CD4-positive, alpha-beta T cell treated with Interleukin-21 for 1 hour (primary cell): Measurements from ENCODE around the gene HMX1.

Source experiments
- DNase-seq: peaks from one replicate; pipeline ENCODE4 v3.0.0-alpha.2; 2020

Gene HMX1

DNA sequence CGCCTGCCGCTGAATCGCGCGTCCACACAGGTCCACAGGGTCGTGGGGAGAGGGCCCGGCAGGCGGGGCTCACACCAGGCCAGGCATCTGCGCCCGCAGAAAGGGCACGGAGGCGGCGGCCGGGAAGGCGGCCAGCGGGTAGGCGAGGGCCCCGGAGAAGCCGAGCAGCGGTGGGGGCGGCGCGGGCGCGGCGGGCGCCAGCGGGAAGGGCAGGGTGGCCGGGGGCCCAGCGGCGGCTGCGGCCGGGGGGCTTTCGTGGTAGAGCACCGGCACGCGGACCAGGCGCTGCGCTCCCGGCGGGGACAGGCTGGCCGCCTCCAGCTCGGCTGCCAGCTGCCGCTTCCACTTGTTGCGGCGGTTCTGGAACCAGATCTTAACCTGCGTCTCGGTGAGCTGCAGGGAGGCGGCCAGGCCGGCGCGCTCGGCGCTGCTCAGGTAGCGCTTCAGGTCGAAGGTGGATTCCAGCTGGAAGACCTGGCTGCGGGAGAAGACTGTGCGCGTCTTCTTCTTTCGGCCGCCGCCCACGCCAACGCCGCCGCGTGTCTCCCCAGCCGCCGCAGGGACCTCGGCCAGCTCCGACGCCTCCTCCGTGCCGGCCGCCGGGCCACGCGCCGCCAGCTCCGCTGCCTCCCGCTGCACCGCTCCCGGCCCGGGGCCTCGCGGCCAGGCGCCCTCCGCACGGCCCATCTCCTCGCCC is 3.9 kb downstream of the HMX1 start:
- DNase-seq = no peak

DNA sequence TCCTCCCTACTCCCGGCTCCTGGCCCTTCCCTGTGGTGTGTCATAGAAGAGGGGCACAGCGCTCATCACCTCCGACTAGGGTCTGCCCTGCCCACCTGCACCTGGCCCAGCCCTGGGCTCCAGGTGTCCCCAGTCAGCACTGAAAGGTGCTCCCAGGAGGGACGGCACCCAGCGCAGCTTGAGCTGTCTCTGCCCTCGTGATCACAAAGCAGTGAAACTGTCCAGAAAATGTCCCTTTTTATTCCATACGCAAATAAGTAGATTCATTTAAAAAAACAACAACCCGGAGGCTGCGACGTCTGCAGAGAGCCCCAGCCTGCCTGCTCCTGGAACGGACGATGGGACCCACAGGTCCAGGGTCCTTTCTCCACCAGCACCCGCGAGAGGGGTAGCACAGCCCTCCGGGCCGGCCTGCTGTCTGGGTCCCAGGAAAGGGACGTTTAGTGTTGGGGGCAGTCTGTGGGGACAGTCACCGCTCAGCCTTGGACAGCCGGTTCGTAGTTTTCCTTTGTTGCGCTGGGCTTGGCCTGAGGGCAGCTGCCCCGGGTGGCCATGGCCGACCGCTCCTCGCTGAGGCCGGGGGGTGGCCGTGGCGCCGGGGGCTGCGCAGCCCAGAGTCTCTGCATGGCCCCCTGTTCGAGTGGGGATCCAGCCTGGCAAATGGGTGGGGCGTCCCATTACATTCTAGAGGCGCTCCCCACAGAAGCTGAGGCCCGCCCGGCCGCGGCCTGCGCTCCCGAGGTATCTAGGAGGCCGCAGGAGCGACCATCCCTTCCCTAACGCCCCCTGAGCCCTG is 4.6 kb downstream of the HMX1 start:
- no peak for DNase-seq

DNA sequence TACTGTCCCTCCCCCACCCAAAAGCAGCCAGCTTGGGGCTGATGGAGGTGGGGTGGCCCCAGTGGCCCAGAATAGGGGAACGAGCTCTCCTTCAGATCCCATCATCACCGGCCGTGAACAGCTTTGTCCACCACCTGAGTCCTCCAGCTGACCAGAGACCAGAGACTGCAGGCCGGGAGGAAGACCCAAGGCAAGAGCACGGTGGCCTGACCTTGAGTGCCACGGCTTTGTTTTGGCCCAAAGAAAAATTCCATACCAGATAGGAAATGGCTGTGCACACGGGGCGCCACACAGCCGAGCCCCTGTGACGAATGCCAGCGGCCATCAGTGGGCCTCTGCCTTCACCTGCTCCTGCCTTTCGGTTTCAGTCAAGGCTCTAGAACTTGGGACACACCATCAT is 5.2 kb downstream of the HMX1 start:
- no peak for DNase-seq

DNA sequence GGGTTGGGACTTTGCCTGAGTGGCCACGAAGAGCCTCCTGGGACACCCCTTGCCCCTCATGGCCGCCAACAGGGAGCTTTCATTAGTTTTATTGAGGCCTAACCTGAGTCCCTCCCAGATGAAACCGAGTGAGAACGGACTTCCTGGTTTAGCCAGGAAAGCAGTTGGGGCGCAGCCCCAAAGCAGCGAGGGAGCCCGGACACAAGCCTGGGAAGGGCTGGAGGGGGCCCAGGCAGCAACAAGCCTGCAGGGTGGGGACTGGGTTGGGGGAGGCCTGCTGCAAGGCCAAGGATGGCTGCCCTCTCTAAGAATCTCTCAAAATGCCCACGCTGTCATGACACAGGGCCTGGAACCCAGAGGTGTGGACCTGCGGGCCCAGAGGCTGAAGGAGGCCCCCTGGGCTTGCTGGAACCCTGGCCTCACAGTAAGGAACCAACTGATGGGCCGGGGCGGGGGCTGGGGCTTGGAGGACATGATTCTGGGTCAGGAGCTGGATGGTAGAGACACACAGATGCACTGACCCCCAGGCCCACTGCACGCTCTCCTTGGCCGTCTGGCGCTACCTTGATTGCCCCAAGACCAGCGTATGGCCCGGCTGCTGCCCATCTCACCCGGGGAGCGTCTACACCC is 5.8 kb downstream of the HMX1 start:
- no peak for DNase-seq

DNA sequence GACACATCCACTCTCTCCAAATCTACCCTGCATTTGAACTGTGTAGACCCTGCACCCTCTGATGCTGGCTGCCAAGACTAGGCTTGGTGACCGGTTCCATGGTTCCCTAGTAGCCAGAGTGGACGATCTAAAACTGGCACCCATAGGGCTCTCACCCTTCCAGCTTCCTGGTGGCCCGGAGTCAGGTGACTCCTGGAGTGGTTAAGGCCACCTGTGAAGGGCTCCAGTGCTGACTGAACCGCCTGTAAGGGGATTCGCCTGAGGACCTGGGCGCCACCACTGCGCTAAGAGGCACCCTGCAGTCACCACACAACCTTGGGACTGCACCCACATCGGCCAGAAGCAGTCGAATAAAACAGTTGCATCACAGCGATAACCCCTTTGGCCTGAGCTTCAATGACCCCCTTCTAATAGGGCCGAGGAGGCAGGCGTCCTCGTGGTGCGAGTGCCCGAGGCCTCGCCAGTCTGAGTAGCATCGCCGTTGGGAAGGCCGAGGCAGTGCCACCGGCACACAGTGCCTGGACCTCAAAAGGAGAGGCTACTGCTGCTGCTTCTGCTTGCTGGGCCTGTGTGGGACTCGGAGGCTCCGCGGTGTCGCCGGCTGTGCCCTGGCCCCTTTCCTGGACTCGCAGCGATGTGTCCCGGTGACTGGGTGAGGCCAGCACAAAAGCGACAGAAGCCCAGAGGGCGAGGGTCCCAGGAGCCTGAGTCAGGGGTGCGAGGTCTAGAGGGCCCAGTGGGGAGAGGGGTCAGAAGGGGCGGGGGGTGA is 6.5 kb downstream of the HMX1 start:
- no peak for DNase-seq

DNA sequence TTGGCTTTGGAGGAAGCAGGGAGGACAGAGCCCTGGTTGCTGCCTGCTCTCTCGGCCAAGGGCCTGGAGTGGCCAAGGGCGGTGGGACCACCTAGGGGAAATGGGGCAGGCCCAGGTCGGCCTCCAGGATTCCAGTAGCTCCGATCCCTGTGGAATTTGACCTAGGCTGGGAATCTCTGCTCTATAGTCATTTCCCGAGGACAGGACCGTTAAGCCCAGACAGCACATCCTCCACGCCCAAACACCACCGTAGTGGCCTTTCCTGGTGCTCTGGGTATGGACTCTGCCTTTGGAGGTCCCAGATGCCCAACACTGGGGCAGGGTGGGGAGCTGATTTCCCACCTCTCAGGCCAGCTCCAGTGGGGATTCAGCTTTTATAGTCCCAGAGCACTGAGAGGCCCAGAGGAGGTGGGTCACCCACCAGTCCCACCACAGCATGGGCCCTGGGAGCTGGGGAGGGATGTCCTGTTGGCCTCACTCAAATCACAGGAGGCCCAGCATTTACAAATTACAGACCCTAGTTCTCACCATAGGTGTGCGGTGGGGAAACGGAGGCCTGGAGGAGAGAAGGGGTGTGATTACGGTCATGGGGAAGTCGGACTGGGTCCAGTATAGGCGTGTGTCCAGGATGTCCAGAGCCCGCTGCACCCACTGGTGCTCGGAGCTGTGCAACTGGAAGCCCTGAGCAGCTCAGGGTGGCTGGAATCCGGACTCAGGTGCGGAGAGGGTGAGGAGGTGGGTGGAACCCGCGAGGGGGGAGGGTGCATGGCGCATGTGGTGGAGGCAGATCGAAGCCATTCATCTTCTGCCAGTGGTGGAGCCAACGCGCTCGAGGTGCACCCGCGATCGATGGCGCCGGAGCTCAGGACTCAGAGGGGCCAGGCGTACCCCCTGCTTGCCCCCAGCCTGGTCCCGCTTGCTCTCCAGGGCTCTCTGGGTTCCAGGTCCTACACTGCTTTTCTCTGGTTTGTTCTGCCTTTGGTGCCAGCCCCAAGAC is 7.7 kb downstream of the HMX1 start:
- no peak for DNase-seq

DNA sequence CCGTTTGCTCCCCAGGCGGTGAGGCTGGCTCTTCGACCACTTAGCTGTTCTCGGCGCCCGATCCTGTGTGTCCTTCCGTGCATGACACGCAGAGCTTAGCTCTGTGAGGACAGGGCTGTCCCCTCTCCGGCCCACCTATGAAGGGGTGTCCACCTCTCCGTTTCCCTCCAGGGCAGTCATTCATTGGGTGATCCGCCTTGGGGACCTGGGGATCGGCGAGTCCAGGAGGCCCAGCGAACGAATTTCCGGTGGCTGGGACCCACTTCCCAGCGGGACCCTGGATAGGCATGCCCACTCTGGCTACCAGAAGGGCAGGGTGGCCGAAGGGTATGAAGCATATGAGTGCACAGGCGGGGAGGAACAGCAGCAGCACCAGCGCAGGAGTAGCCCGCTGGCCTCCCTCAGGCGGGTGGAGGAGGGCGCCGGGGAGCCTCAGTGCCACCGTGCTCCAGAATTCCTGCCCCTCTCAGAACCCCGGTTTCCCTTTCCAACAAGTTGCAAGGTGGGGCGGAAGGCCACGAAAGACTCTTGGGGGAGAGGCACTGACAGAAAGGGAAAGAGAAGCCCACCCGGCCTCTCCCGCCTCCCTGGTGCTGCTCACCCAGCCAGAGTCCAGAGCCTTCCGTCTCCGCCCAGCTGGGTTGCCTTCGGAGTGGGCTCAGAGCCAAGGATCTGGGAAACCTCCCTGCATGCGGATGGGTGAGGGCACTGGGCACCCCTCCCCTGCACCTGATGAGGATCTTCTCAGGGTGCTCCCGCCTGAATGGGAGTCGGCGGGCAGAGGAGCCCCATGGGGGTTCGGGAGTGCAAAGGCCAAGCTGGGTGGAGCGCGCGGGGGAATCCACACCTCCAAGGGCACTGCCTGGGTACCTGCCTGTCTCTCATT is 8.6 kb downstream of the HMX1 start:
- no peak for DNase-seq

DNA sequence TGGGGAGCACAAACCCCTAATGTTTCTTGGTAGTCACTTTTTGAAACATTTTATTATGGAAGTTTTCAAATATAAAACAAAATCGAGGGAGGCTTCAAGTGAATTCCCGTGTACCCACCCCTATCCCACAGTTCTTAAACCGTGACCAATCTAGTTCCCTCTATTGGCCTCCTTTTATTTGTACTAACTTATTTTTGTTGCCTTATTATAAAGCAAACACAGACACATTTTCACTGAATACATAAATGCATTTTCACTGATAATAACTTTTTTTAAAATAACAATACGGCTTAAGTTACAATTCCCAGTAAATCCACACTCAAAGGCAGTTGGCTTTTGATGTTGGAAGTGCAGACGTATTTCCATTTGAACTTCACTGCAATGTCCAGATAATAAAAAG is 9.3 kb downstream of the HMX1 start:
- DNase-seq = no peak

DNA sequence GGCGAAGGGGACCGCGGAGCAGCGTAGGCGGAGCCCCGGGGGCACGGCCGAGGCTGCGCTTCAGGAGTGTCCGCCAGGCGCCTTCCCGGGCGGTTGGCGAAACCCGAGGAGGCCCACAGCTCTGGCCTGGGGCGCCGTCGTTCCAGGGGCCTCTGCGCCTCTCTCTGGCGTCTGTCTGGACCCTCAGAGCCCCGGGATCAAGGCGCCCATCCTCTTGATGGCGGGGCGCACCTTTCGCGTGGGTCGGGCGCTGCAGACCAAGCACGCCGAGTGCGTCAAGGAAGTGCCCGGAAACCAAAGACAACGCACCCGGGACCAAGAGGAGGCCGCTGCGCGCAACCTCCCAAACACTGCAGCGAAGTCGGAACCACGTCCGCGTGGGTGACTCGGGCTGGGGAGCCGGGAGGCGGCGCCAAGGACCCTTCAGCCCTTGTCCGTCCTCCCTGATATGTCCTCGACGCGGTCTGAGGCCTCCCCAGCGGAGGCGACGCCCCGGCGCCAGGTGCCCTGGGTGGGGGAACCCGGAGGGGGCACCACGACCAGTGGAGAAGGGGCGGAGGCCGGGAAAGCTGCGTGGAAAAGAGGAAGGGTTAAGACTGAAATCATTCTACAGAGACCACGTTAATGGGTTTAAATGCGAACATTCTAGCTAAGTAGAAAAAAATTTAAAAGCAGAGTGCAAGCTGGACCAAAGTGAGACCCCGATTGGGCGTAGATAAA is 9.9 kb downstream of the HMX1 start:
- no peak for DNase-seq

DNA sequence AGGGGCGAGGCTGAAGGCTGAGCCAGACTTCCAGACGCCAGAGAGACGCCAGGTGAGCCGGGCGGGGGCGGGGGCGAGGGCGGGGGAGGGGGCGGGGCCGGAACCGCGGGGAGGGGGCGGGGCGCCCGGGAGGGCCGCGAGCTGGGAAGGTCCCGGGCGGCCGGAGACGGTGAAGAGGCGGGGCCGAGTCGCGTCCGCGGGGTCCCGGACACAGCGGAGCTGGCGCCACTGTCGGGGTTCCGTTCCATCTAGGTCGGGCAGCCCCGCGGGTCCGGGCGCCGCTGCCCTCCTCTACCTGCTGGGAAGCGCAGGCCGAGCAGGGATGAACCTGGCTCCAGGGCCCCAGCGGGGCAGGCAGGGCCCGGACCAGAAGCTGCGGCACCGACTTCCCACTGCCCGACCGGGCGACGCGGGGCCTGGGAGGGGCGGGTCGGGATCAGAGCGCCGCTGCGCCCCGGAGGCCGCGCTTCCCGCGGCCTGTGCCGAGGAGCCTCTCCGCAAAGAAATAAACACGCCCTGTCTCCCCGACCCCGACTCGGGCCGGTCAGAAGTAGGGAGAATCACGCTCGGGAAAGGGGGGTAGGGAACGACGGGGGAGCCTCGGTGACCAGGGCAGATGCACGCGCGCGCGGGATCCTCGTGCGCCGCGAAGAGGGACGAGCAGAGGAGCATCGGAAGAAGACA is 10.6 kb downstream of the HMX1 start:
- DNase-seq = no peak

DNA sequence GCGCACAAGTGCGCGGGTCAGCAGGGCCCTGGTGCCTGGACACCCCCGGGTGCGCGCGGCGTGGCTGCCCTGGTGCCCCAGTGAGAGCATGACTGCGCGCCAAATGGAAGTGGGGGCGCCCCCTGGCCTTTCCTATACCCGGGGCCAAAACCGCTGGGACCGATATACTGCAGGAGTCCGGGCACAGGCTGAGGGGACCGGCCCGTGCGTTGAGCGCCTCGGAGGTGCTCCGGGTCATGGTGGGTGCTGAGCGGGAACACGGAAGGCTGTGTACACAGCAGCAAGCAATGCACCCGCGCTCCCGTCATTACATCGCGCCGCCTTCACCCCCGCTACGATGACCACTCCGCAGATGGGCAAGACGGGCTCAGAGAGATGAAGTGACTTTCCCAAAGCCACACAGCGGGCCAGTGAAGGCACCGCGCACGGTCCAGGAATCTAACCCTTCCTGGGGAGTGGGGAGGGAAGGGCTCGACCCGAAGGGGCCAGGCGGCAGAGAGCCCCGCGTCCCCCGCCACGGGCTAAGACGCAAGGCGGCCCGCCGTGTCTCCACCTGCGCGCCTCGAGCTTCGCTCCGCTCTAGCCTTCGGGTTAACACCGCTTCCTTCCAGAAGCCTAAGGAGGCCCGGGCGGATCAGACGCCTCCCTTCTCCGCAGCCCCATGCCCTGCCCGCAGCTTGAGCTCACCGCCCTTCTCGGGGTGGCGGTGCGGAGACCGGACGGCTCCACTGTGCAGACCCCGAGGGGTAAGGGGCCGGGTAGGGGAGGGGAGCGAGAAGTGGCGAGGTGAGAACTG is 11.3 kb downstream of the HMX1 start:
- DNase-seq = no peak

DNA sequence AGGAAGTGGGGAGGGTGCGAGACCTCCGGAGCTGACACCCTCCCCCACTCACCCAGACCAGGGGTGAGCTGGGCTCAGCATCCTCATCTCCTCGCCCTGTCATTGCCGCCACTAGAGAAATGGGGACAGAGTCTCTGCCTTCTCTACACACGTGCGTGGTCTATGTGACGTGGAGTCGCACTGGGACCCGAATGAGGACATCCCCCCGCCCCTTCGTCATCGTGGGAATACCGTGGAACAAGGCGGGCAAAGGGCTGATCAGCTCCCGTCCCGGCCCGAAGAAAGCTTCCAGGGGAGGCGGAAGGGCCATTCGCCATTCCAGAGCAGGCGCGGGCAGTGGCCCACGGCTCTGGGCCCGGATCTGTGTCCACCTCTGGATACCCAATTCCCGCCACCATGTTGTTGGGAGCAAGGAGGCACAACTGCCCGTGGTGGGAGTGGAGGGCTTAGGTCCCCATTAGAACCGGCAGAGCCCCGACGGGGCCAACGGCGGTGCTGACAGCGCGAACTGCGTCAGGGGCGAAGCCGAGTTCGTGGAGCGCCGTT is 12.0 kb downstream of the HMX1 start:
- no peak for DNase-seq

DNA sequence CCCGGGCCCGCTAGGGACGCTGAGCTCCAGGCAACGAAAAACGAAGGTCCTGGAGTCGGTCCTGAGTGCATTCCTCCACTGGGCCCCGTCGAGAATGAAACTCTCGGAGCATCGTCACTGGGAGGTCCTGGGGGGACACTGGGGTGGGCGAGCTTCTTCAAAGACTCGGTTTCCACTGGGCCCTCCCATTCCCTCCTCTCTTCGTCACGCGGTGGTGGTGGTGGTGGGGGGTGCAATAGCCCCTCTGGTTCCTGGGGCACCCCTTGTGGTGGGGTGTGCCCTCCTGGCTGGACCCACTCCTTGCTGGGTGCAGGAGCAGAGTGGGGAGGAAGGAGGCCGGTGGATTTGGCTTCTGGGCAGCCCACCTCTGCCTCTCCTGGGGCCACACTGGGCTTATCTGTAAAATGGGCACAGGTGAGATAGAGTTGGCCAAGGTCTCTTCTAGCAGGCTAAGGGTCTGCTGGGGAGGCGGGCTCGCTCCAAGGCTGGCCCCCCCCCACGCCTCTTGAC is 12.9 kb downstream of the HMX1 start:
- no peak for DNase-seq

DNA sequence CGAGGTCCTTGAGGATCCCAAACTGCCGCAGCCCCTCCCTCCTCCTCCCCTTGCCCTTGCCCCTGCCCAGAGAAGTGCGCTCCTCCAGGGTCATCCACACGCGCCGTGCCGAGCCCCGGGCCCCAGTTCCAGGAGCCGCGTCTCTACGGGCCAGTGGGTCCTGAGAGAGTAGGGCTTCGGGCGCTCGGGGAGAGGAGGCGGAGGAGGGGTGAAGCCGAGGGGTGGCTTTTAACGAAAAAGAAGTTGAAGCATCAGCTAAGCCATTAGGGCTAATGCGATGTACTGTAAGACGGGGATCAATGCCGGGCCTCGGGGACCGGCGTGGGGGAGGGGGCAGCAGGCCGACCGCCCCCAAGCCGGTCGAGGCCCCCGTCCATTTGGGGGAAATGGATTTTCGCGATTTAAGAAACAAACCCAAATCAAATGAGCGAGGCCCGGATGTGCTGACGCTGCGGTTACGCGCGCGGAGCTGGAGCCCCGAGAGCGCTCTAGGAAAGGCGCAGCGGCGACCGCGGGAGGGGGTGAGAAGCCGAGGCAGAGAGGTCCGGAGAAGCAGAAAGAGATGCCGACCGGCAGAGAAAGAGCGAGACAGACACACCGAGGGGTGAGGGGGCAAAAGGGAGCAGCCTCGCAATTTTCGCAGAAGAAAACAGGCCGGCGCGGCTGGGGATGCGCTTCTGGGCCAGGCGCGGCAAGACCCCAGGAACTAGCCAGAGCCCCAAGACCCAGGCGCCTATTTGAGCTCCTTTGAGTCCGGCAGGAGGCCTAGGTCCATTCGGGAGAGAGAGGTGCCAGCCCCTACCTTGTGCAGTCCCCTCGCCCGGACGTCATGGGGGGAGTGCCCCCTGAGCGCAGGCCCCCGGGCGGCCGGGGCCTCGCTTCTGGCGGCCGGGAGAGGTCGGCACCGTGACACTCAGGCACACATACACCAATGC is 13.6 kb downstream of the HMX1 start:
- DNase-seq = no peak

DNA sequence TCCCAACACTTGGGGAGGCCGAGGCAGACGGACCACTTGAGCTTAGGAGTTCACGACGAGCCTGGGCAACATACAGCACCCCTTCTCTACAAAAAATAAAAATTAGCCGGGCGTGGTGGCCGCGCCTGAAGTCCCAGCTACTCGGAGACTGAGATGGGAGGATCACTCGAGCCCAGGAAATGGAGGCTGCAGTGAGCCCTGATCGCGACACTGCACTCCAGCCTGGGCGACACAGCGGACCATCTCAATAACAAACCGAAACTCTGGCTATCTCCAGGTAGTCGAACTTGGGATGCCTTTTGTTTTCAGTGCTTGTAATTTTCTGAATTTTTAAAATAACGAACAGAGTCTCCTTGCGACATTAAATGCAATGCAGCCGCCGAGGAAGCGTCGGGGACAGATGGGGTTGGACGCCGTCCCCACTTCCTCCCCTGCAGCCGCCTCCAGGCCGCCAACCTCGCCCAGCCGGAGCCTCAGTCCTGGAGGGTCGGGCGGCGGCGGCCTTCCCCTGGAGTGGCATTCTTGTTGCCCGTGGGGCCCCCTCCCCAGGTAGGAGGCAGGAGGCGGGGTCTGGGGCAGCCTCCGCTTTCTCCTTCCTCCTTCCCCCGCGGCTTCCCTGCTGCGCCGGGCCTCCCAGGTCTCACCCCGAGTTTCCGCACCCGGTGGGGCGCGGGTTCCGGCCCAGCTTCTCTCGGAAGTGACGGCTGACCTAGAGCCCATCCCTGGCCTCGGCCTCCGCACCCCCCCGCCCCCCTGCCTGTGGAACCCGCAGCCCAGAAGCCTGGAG is 14.6 kb downstream of the HMX1 start:
- DNase-seq = no peak

DNA sequence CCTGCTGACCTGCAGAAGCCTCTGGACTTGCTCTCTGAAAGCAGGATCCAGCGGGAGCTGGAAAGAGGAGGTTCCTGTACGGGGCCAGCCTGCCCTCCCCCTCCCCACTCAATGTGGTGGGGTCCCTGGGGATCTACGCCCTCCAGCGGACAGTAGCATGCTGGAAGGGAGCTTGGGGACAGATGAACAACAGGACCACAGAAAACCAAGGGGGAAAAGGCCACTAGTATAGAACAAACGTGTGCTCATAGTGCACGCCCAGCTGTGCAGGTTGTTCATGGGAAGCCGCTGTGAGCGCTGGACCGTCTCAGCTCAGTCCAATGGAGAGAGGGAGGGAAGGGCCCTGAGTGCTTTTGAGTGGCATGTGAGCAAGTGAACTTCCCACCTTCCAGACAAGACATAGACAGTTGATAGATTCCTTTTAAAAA is 15.8 kb downstream of the HMX1 start:
- DNase-seq = no peak
